Heart left ventricle (tissue), 13 donors: ENCODE data around the gene NDUFAF7.

Experiments used
- POLR2A ChIP-seq, 2 donors: fragments of 450-650 bp; IDR thresholded peaks; one replicate each; pipeline ENCODE4 v1.6.1; 2017; ENCODE audit warnings: antibody characterized with exemption in 2 of 2, mild to moderate bottlenecking in 2 of 2, moderate library complexity in 2 of 2
- TF ChIP-seq, protein P1 (sequence below), 12 donors: fragments of 200-600 bp; sonication (generic) in 4 of 12; IDR thresholded peaks; one replicate each; pipeline versions ENCODE4 v1.5.0 to v1.8.0; 2018 to 2022; ENCODE audit warnings: antibody characterized with exemption in 12 of 12, mild to moderate bottlenecking in 5 of 12
- donor health status: ischemic (EF 13 %, LVEDD 7.1; RV severe dilation, severe dysfunction).
- donor health status: DM: no; HTN: yes; CAD: no.
- donor health status: DM: no; HTN: no; CAD: no.
- donor health status: ischemic (EF 25% LVEDD 6.9; RV normal size, moderate dysfunction).
- donor health status: ischemic (EF 25% LVEDD 5.7; RV mildly dilated, moderate dysfunction).
- donor health status: ischemic (EF 35%, LVEDD 5.7; RV mildly dilated, moderate dysfunction).
- donor health status: nonischemic (EF 11% LVEDD 7.7; RV severe dilation, severe dysfunction).
- donor health status: DM: yes; HTN: yes; CAD: no.
- donor health status: PGD.
- donor health status: ischemic (EF 29% LVEDD 5.4; RV normal size, mild dysfunction).
- donor health status: nonischemic (EF 23%, LVEDD 6.1; RV moderate dilation, normal function).

DNA sequence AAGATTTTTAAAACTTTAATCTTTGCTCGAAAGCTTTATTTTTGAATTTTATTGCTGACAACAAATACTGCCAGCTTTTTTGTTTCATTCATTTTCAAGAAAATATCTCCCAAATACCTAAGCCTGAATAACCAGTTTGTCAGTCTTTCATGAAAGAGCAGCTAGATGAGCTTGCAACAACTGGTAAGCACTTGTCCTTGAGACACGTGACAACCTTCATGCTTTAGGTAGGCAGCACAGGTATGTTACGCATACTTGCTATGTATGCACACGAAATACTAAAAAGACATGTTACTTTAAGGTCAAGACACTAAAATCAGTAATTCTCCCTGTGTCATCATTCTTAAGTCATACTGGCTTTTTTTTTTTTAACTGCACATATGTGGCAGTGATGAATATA lies 12.4 kb upstream of the NDUFAF7 start:
- TF ChIP-seq, protein P1, sequence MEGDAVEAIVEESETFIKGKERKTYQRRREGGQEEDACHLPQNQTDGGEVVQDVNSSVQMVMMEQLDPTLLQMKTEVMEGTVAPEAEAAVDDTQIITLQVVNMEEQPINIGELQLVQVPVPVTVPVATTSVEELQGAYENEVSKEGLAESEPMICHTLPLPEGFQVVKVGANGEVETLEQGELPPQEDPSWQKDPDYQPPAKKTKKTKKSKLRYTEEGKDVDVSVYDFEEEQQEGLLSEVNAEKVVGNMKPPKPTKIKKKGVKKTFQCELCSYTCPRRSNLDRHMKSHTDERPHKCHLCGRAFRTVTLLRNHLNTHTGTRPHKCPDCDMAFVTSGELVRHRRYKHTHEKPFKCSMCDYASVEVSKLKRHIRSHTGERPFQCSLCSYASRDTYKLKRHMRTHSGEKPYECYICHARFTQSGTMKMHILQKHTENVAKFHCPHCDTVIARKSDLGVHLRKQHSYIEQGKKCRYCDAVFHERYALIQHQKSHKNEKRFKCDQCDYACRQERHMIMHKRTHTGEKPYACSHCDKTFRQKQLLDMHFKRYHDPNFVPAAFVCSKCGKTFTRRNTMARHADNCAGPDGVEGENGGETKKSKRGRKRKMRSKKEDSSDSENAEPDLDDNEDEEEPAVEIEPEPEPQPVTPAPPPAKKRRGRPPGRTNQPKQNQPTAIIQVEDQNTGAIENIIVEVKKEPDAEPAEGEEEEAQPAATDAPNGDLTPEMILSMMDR (IDR thresholded peaks at IDR 0.05), result no peak
- TF ChIP-seq POLR2A (IDR thresholded peaks at IDR 0.05), result no peak
